Skeletal muscle cell (primary cell): ENCODE measurements around the gene DSPP.

ENCODE experiments used
- DNase-seq: peaks from one replicate; pipeline ENCODE4 v3.0.0-alpha.2; 2010; ENCODE audit warnings: low read depth
- H3K4me3 ChIP-seq: 2 replicates; pipeline ENCODE4 v1.5.1; 2011; ENCODE audit warnings: low read depth, mild to moderate bottlenecking, control low read depth, low read length, moderate library complexity

Gene DSPP

DNA sequence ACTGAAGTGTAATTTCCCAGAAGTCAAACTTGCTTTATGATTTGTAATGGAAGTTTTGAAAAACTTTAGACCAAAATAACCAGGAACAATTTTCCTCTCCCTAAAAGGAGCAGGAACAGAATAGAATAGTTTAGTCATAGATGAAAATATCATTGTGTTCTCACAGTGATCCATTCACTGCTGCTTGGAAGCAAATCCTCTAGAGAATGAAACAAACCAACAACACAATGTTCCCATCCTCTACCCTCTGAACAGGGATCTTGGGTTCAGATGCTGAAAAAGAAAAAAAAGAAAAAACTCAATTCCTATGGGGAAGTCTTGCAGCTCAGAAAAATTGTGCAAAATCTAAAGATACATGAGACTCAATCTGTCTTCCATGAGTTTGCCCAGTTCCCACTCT is 12.2 kb downstream of the DSPP start:
- peak; percentile 25 for DNase-seq
- H3K4me3 ChIP-seq: no peak overlapping the region

DNA sequence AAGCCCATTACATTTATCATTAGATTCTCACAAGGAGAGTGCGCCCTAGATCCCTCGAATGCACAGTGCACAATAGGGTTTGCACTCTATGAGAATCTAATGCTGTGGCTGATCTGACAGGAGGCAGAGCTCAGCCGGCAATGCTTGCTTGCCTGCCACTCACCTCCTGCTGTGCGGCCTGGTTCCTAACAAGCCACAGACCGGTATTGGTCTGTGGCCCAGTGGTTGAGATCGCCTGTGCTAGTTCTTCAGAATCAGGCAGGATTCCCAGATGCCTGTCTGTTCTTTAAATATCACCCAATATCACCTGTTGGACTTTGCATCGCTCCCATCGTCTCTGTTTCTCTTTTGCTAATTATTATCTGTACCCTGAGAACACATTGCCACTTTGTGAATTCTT is 14.0 kb downstream of the DSPP start:
- DNase-seq: no peak
- H3K4me3 ChIP-seq: no peak overlapping the region

DNA sequence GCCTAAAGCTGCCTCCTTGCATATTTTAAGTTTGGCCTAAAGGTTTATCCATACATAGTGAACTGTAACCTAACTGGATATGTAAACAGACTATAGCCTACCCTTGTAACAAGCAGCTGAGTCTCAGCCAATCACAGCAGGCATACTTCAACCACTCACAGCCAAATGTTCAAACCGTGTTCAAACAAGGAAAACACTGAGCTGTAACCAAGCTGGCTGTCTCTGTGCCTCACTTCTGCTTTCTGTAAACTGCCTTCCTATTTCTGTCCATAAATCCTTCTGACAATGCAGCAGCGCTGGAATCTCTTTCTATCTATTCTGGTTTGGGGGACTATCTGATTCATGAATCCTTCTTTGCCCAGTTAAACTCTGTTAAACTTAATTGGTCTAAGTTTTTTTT is 16.4 kb downstream of the DSPP start:
- no peak overlapping the region for H3K4me3 ChIP-seq
- DNase-seq: no peak

DNA sequence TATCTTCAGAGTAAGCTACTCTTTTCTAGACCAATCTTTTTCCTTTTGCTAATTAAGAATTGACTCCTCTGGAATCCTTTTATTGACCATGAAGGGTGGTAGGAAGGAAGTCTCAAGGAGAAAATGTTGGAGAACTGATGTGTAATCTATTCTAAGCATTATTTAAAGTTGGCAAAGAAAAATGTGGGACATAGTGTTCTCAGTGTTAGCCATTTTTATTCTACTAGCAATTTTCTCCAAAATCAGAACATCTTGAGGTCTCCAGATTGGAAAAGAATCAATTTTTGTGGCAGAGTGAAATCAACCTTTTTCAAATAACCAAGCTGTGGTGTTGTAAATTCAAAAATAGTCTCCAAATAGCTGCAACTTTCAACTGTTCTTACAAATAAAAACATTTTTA is 23.3 kb downstream of the DSPP start:
- no peak for DNase-seq
- no peak overlapping the region for H3K4me3 ChIP-seq

DNA sequence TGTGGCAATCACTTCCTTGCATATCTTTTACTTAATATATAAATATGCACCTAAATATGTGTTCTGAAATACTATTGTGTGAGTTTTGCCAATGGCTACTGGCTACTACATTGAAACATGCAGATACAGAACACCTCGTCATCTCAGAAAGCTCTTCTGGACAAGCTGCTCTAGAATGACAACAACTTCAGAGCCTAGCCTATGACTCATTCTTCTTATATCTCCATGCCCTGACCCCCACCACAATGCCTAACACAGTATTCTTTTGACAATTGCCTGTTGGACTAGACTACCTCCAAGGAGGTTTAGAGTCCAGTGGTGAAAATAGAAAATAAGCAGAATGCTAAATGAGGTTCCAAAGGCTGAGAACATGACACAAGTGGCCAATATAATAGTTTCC is 24.1 kb downstream of the DSPP start:
- no peak for DNase-seq
- H3K4me3 ChIP-seq: no peak overlapping the region

DNA sequence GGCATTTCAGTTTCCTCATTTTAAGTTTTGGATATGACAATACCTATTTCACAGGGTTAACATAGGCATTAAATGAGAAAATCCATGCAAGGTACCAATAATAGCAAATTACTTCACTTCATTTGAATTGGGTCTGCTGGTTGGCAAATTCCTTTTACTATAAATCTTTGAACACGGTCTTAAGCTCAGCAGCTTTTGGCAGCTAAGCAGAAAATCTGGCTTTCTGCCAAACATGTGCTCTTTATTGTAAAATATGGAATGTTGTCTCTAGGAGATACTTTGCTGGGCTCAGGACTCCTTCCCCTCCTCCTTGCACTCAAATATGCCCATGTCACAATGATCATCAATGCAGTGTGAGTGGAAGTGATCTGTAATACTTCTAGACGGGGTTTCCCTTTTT is 24.9 kb downstream of the DSPP start:
- DNase-seq: peak; percentile 30

DNA sequence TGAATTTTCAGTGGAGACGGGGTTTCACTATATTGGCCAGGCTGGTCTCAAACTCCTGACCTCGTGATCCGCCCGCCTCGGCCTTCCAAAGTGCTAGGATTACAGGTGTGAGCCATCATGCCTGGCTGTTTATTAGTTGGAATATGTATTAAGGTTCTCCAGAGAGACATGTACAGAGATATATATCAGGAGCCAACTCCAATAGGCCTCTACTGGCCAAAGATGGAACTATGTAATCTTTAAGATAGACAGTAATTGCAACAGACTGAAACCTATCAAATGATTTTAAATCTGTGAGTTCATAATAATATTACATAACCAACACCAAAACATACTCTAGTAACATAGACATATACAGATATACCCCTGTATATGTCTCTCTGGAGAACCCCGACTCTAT is 36.0 kb downstream of the DSPP start:
- H3K4me3 ChIP-seq: no peak overlapping the region
- no peak for DNase-seq

More for the DNA sequence above, 24.9 kb downstream of the DSPP start:
- H3K4me3 ChIP-seq: no peak overlapping the region

DNA sequence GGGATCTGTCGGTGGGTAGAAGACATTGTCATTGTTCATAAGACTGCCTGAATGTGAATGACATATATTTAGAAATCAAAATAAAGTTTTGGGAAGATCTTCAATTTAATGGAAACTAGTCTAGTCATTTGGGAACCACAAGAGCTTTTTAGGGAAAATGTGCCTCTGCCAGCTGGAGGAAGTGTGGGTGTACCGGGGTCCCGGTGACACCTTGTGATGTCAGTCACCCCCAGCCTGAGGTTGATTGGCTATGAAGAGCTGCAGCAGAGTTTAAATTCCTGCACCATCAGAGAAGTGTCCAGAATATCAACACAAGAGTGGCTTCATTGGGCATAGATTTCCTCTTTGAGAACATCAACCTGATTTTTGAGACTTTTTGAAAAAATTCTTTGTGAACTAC is 41.7 kb downstream of the DSPP start, which contains the start of gene DMP1:
Gene DMP1, plus strand, starts transcription at position 301 of the 400 bp plus-strand sequence. CDS start 6,213 bp downstream, outside the sequence.
- no peak for DNase-seq
- no peak within 1 kb of the TSS for H3K4me3 ChIP-seq

DNA sequence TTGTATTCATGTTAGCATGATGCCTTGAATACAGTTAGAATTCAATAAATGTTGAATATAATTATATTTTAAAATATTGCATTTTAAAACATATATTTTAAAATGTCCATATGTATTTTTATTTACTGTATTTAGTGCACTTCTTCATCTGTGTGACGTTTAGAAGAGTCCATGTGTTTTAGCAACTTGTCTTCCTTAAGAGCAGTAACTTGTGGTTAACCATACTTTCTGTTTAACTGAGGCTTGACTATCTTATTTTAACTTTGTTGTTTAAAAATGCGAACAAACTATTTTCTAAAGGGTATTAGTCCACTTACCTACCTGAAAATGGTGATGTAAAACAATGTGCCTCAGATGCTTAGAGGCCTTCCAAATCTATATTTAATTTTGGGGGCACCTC is 42.6 kb downstream of the DSPP start:
- no peak for DNase-seq
- no peak overlapping the region for H3K4me3 ChIP-seq

DNA sequence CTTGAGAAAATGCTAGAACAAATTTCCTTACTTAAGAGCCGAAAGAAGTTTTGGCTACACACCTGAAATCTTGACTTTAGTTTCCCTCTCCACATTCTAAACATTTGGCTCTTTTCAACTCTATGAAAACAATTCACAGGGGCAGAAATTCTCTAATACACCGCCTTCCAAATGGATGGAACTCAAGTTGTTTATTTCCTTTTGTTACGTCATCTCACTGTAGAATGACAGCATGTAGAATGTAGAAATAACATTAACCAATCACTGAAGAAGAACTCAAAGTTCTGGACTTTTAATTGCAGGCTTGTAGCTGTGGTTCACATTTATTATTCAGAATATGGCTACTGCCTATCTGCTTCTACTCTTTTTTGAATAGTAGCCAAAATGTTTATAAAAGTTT is 43.6 kb downstream of the DSPP start:
- no peak for DNase-seq
- no peak overlapping the region for H3K4me3 ChIP-seq

DNA sequence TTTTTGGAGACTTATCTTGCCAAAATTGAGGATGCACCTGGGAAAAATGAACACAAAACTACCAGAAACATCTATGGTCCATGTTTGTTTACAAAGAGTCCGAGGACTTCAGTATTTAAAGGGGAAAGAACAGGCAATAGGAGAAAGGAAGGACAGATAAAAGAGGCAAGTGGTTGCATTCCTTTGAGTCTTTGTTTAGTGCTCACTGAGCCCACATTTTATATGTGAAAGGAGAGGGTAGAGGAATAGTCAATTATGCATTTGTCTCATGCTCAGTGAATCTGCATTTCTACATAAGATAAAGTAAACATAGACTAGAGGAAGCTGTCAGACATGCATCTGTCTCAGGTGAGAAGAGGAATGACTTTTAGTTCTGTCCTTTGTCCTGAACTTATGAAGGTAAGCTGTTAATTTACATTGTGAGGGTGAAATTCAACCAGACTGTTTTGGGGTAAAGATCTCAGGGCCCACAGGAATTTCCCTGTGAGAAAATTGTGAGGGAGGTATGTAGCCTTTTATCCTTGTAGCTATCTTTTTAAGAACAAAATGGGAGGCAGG is 46.2 kb downstream of the DSPP start:
- DNase-seq: no peak

DNA sequence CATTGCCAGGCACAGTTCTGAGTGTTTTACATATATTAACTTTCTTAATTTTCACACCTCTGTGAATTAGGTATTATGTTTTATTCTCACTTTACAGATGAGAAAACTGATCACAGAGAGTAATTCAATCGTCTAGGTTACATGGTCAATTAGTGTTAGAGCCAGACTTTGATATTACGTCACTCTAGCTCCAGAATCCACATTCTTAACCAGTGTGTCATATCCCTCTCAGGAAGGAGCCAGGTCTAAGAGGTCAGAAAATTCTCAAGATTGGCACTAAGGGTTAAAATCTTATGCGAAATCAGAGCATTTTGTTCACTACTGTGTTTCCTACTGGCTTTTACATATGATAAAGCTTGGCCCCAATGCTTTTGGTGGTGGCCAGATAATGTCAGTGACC is 49.2 kb downstream of the DSPP start:
- DNase-seq: no peak
- H3K4me3 ChIP-seq: no peak overlapping the region

More for the DNA sequence above, 46.2 kb downstream of the DSPP start:
- H3K4me3 ChIP-seq: no peak overlapping the region

DNA sequence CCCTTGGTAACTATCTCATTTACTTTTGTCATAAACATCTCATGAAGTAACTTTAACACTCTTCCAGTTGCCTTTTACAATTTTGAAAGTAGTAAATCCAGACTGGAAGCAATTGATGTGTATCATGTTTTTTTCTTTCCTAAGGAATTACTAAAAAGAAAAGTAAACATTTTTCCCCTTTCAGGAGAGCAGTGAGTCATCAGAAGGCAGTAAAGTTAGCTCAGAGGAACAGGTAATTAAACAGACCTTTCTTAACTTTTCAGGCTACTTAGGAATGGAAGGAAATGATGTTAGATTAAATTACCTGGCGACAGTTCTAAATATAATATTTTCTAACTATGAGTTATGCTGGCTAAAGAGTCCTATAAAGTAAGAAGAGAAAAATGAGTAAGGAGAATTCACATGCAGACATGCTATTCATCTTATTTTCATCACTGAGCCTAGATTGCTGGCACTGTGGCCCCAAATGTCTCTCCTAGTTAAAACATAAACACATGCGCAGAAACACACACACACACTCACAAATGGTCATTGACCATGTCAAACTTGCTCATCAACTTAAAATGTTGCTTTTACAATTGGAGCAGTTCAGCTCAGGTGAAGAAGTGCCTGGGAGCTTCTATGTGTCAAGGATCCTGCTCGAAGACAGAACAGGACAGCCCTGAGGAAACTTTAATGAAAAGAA is 51.1 kb downstream of the DSPP start:
- DNase-seq: no peak
- H3K4me3 ChIP-seq: no peak overlapping the region

DNA sequence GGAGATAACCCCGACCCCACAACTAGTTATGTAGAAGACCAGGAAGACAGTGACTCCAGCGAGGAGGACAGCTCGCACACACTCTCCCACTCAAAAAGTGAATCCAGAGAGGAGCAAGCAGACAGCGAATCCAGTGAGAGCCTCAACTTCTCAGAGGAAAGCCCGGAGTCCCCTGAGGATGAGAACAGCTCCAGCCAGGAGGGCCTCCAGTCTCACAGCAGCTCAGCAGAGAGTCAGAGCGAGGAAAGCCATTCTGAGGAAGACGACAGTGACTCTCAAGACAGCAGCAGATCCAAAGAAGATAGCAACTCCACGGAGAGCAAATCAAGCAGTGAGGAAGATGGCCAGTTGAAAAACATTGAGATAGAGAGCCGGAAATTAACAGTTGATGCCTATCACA is 54.5 kb downstream of the DSPP start:
- no peak overlapping the region for H3K4me3 ChIP-seq
- DNase-seq: no peak
